Upper lobe of left lung (tissue), 4 donors: ENCODE results near the gene FBXW7.

Experiments
- EP300 ChIP-seq, 4 donors: sonication (generic); formaldehyde crosslinking; IDR thresholded peaks; one replicate each; pipeline ENCODE4 v1.5.1; 2017; ENCODE audit warnings: antibody characterized with exemption in 4 of 4, control low read depth in 2 of 4
- POLR2A ChIP-seq, 4 donors: fragments of 450-650 bp; IDR thresholded peaks; one replicate each; pipeline ENCODE4 v1.5.1; 2016 to 2017; ENCODE audit warnings: antibody characterized with exemption in 4 of 4, mild to moderate bottlenecking in 2 of 4
- POLR2AphosphoS5 ChIP-seq, 2 donors: sonication (generic); formaldehyde crosslinking; IDR thresholded peaks; one replicate each; pipeline ENCODE4 v1.5.1; 2017; ENCODE audit warnings: antibody characterized with exemption in 2 of 2
- TF ChIP-seq, protein P1 (sequence below), 6 experiments: fragments of 450-650 bp in 4 of 6; fragments of 200-600 bp in 2 of 6; sonication (generic) in 2 of 6; IDR thresholded peaks; one replicate each; pipeline ENCODE4 v1.5.1; 2016 to 2019; ENCODE audit warnings: antibody characterized with exemption in 6 of 6

- TF ChIP-seq, protein P1, sequence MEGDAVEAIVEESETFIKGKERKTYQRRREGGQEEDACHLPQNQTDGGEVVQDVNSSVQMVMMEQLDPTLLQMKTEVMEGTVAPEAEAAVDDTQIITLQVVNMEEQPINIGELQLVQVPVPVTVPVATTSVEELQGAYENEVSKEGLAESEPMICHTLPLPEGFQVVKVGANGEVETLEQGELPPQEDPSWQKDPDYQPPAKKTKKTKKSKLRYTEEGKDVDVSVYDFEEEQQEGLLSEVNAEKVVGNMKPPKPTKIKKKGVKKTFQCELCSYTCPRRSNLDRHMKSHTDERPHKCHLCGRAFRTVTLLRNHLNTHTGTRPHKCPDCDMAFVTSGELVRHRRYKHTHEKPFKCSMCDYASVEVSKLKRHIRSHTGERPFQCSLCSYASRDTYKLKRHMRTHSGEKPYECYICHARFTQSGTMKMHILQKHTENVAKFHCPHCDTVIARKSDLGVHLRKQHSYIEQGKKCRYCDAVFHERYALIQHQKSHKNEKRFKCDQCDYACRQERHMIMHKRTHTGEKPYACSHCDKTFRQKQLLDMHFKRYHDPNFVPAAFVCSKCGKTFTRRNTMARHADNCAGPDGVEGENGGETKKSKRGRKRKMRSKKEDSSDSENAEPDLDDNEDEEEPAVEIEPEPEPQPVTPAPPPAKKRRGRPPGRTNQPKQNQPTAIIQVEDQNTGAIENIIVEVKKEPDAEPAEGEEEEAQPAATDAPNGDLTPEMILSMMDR (IDR thresholded peaks at IDR 0.05): peak in 1 of 6 experiments; percentile 34
- no peak for TF ChIP-seq POLR2AphosphoS5 (IDR thresholded peaks at IDR 0.05)
- TF ChIP-seq POLR2A (IDR thresholded peaks at IDR 0.05): no peak
- TF ChIP-seq EP300 (IDR thresholded peaks at IDR 0.05): no peak
Observed at GRCh38 chr4:152460488-152460887, 75.4 kb downstream of the FBXW7 start.
